ENCODE data around the gene PRKAR1B.

The PRKAR1B gene

GRCh38 chr7:727104-727805 lies at the start of gene PRKAR1B:
PRKAR1B (minus strand) TSS chr7:727281; CDS start chr7:711505, 15,776 bp downstream.
- peak; percentile 61 for DNase-seq

- no peak for DNase-seq
Measured at GRCh38 chr7:776381-776780, 49.3 kb upstream of the PRKAR1B start.

- DNase-seq = peak; percentile 70
Measured at GRCh38 chr7:774161-775109, 47.4 kb upstream of the PRKAR1B start.

GRCh38 chr7:773622-773915 lies 46.5 kb upstream of the PRKAR1B start:
- DNase-seq = no peak

- no peak for DNase-seq
Measured at GRCh38 chr7:772861-773621, 46.0 kb upstream of the PRKAR1B start.

- DNase-seq = no peak
Measured at GRCh38 chr7:772392-772791, 45.3 kb upstream of the PRKAR1B start.

GRCh38 chr7:772005-772294 lies 44.9 kb upstream of the PRKAR1B start:
- no peak for DNase-seq

GRCh38 chr7:771234-772004 lies 44.3 kb upstream of the PRKAR1B start:
- DNase-seq = no peak

GRCh38 chr7:770741-771166 lies 43.7 kb upstream of the PRKAR1B start:
- no peak for DNase-seq

GRCh38 chr7:770336-770735 lies 43.3 kb upstream of the PRKAR1B start:
- no peak for DNase-seq

GRCh38 chr7:768881-769504 lies 41.9 kb upstream of the PRKAR1B start:
- DNase-seq = no peak

GRCh38 chr7:767941-768731 lies 41.1 kb upstream of the PRKAR1B start:
- no peak for DNase-seq

- no peak for DNase-seq
Measured at GRCh38 chr7:767580-767940, 40.5 kb upstream of the PRKAR1B start.

GRCh38 chr7:765383-765782 lies 38.3 kb upstream of the PRKAR1B start:
- DNase-seq = no peak

- no peak for DNase-seq
Measured at GRCh38 chr7:763762-764161, 36.7 kb upstream of the PRKAR1B start.

GRCh38 chr7:762885-763284 lies 35.8 kb upstream of the PRKAR1B start:
- no peak for DNase-seq

GRCh38 chr7:761631-762030 lies 34.5 kb upstream of the PRKAR1B start:
- no peak for DNase-seq

GRCh38 chr7:761101-761500 lies 34.0 kb upstream of the PRKAR1B start:
- no peak for DNase-seq

- DNase-seq = no peak
Measured at GRCh38 chr7:760006-760405, 32.9 kb upstream of the PRKAR1B start.

GRCh38 chr7:759569-759968 lies 32.5 kb upstream of the PRKAR1B start:
- no peak for DNase-seq

- no peak for DNase-seq
Measured at GRCh38 chr7:757741-758163, 30.7 kb upstream of the PRKAR1B start.
